ENCODE results near the gene ERCC3. TPM values are rescaled to one million over a fixed set of nuclear protein-coding genes. Genes with fewer than 3 reads are reported as not detected.
"Not testable (repeated sequence)": the region's sequence is repeated elsewhere in the genome, so short reads cannot be mapped to it uniquely, and the experiment has no call there.

ERCC3 gene
- polyA plus RNA-seq, 2 of the 4 experiments (the other 2 are of a cell fraction), result 57.9 to 68.3 TPM

DNA sequence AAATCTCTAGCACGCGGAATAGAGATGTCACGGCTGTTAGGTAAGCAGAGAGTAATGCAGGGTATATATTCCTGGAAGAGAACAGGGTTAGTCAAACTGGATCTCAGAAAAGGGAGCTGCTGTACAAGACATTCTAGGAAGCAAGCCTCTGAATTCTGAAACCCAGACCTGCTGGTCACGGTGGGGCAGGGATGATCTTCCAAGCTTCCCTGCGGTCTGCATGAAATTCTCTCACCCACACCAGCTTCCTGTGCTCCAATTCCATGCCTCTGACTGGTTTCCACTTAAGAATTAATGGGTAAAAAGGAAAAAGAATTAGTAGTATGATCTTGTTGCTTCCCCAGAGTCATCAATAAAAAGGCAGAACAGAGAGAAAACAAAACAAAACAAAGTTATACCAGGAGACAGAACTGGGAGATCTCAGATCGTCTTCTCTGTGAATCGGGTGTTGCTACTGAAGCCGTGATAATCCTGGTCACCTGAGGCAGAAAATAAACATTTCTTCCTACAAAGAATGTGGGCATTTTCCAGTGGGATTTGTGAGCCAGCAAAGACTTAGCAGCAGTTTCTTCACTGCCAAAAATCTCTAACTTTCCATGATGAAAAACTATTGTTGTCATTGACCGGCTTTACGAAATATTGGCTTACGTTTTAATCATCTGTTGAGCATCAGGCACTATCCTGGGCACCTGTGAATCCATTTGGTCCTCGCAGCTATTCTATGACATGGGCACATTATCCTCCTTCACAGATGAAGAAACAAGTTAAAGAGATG lies 68.6 kb downstream of the ERCC3 start:
- DNase-seq (ENCODE audit: low read depth in 1 of 2, low spot score in 1 of 2) (no peak), FAIRE-seq (no peak)

DNA sequence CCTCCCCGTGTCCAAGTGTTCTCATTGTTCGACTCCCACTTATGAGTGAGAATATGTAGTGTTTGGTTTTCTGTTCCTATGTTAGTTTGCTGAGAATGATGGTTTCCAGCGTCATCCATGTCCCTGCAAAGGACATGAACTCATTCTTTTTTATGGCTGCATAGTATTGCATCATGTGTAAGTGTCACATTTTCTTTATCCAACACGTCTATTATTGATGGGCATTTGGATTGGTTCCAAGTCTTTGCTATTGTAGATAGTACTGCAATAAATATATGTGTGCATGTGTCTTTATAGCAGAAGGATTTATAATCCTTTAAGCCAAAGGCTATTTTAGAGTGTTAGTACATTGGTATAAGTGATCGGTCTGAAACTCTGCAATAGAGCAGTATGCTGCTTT lies 69.8 kb downstream of the ERCC3 start:
- H3K27ac ChIP-seq; H3K4me2 ChIP-seq; H3K4me3 ChIP-seq; H3K9me3 ChIP-seq; FAIRE-seq; POLR2A ChIA-PET; DNase-seq (ENCODE audit: low read depth in 1 of 2, low spot score in 1 of 2); ATAC-seq: not testable (repeated sequence)
- H3K4me1 ChIP-seq, result peaks cover 42% of the 10 kb centered on the region
- CTCF ChIA-PET, result interaction anchor here (1.2 kb wide), 1 partner anchor 51 kb away, joined by 4 read pairs; no protein-coding TSS in a partner anchor
- WGBS (ENCODE audit: missing lambda C conversion rate), result 81% methylated on average over 5 of the region's 5 CpGs

More for the DNA sequence above, 68.6 kb downstream of the ERCC3 start:
- 72% methylated on average over 12 of the region's 12 CpGs for WGBS (ENCODE audit: missing lambda C conversion rate)
- no peak for ATAC-seq
- TF ChIP-seq PHF8 (IDR thresholded peaks at IDR 0.05; ENCODE audit: borderline replicate concordance, low read depth), result no peak
- TF ChIP-seq GATA3 (IDR thresholded peaks at IDR 0.05; ENCODE audit: borderline replicate concordance), result no peak
- no peak for TF ChIP-seq BHLHE40 (IDR thresholded peaks at IDR 0.05; ENCODE audit: low read depth, low read length)
- no peak for TF ChIP-seq ESRRA (IDR thresholded peaks at IDR 0.05; ENCODE audit: borderline replicate concordance, low read length)
- no peak for TF ChIP-seq MAFK (IDR thresholded peaks at IDR 0.05; ENCODE audit: partially characterized antibody)
- TF ChIP-seq HOXA7 (CRISPR knock-in tag; IDR thresholded peaks at IDR 0.05), result no peak
- TF ChIP-seq, protein P1, sequence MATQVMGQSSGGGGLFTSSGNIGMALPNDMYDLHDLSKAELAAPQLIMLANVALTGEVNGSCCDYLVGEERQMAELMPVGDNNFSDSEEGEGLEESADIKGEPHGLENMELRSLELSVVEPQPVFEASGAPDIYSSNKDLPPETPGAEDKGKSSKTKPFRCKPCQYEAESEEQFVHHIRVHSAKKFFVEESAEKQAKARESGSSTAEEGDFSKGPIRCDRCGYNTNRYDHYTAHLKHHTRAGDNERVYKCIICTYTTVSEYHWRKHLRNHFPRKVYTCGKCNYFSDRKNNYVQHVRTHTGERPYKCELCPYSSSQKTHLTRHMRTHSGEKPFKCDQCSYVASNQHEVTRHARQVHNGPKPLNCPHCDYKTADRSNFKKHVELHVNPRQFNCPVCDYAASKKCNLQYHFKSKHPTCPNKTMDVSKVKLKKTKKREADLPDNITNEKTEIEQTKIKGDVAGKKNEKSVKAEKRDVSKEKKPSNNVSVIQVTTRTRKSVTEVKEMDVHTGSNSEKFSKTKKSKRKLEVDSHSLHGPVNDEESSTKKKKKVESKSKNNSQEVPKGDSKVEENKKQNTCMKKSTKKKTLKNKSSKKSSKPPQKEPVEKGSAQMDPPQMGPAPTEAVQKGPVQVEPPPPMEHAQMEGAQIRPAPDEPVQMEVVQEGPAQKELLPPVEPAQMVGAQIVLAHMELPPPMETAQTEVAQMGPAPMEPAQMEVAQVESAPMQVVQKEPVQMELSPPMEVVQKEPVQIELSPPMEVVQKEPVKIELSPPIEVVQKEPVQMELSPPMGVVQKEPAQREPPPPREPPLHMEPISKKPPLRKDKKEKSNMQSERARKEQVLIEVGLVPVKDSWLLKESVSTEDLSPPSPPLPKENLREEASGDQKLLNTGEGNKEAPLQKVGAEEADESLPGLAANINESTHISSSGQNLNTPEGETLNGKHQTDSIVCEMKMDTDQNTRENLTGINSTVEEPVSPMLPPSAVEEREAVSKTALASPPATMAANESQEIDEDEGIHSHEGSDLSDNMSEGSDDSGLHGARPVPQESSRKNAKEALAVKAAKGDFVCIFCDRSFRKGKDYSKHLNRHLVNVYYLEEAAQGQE (IDR thresholded peaks at IDR 0.05), result no peak
- TF ChIP-seq RNF2 (IDR thresholded peaks at IDR 0.05; ENCODE audit: borderline replicate concordance, low read depth), result no peak
- TF ChIP-seq HOXB13 (CRISPR knock-in tag; IDR thresholded peaks at IDR 0.05; ENCODE audit: low read depth), result no peak
- TF ChIP-seq CHD4 (IDR thresholded peaks at IDR 0.05; ENCODE audit: borderline replicate concordance), result no peak
- Histone ChIP-seq H3K9me3 (0 out of 3 replicates have a peak, but pooled peaks cover 3% of the 10 kb centered on the region), H3K4me1 (peaks cover 42% of the 10 kb centered on the region), H3K27ac (peak overlapping the region; percentile 66 to 75), H3K4me2 (peak overlapping the region; percentile 84), H3K4me3 (no peak overlapping the region)
- ChIA-PET CTCF (interaction anchor here (0.6 to 1.2 kb wide), 2 partner anchors 13 to 50 kb away, joined by 3 to 4 read pairs; no protein-coding TSS in a partner anchor), POLR2A (interaction anchor here (0.6 kb wide), 1 partner anchor 293 kb away, joined by 4 read pairs; no protein-coding TSS in a partner anchor)

DNA sequence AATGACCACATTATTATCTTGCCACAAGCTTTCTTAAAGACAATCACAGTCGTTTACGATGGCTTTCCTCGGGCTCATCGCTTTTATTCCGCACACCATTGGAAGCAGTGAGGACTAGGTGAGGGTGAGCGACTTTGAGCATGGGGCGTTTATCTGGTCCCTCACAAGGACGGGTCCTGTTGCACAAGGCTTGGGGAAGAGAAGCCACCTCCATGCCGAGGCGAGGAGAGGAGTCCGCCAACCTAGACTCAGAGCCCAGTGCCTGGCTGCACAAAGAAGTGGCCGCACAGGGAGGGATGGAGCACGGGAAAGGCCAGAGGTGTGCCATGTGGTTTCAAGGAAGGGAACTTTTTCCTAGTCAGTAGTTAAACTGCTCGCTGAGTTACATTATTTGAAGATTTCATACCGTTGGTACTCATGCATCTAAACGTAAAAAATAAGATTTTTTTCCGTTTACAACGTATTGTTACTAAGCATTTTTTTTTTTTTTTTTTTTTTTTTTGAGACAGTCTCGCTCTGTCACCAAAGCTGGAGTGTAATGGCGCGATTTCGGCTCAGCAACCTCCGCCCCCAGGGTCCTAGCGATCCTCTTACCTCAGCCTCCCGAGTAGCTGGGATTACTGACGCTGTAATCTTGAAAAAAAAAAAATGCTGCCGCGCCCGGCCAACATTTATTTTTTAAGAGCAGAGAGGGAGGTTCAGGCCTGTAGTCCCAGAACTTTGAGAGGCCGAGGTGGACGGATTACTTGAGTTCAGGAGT lies 73.0 kb downstream of the ERCC3 start:
- 84% methylated on average over 31 of the region's 31 CpGs for WGBS (ENCODE audit: missing lambda C conversion rate)
- Histone ChIP-seq H3K4me2 (peak overlapping the region; percentile 85), H3K4me1 (peaks cover 37% of the 10 kb centered on the region), H3K27ac (peak overlapping the region; percentile 93 to 95), H3K9me3 (peaks cover 3% of the 10 kb centered on the region; the same call in 1 of the 3 replicates), H3K4me3 (peak overlapping the region; percentile 89)
- FAIRE-seq (no peak), ATAC-seq (no peak), DNase-seq (ENCODE audit: low read depth in 1 of 2, low spot score in 1 of 2) (peak in 1 of 2 experiments; percentile 17)
- ChIA-PET CTCF (interaction anchor here (0.6 kb wide), 2 partner anchors 23 to 254 kb away, joined by 3 to 6 read pairs; no protein-coding TSS in a partner anchor), POLR2A (no interaction called here)
- TF ChIP-seq FOSB (CRISPR knock-in tag; IDR thresholded peaks at IDR 0.05) (no peak), ZC3H11A (IDR thresholded peaks at IDR 0.05) (no peak), KDM1A (IDR thresholded peaks at IDR 0.05; ENCODE audit: low read depth) (no peak), CEBPB (IDR thresholded peaks at IDR 0.05) (no peak), EHF (CRISPR knock-in tag; IDR thresholded peaks at IDR 0.05) (no peak), HOXB13 (CRISPR knock-in tag; IDR thresholded peaks at IDR 0.05; ENCODE audit: low read depth) (no peak), FOSL2 (IDR thresholded peaks at IDR 0.05) (no peak), FOSL2 (CRISPR knock-in tag; IDR thresholded peaks at IDR 0.05) (no peak), EP300 (IDR thresholded peaks at IDR 0.05) (no peak), GATA3 (IDR thresholded peaks at IDR 0.05; ENCODE audit: borderline replicate concordance) (no peak), SMC3 (IDR thresholded peaks at IDR 0.05) (no peak), CHD4 (IDR thresholded peaks at IDR 0.05; ENCODE audit: borderline replicate concordance) (no peak), RCOR1 (IDR thresholded peaks at IDR 0.05; ENCODE audit: low read depth, low read length) (no peak), NFE2L2 (conservative IDR thresholded peaks at IDR 0.05; ENCODE audit: low read length) (no peak)

All from A549 (cell line).